Stimulated activated CD8-positive, alpha-beta memory T cell treated with anti-CD3 and anti-CD28 coated beads, Interleukin-7, amount 100 ng/mL, for 48 hours (primary cell): ENCODE measurements around the gene DPY19L1.
"Not testable (repeated sequence)": the region's sequence is repeated elsewhere in the genome, so short reads cannot be mapped to it uniquely, and the experiment has no call there.

Experiments used
- DNase-seq, 2 donors: peaks; one replicate each; pipeline ENCODE4 v3.0.0-alpha.2; 2020; ENCODE audit warnings: low read depth in 1 of 2; ENCODE audit errors: extremely low read depth in 1 of 2

Gene DPY19L1

GRCh38 chr7:35037211-35037525, at the start of gene DPY19L1:
DPY19L1 (minus strand) TSS chr7:35037485; CDS start chr7:35037394, 91 bp downstream.
- no peak for DNase-seq

- not testable (repeated sequence) for DNase-seq
Observed at GRCh38 chr7:35079517-35079916, 42.2 kb upstream of the DPY19L1 start.

- DNase-seq, result not testable (repeated sequence)
Observed at GRCh38 chr7:35074008-35074407, 36.7 kb upstream of the DPY19L1 start.

- DNase-seq, result not testable (repeated sequence)
Observed at GRCh38 chr7:35072950-35073827, 35.9 kb upstream of the DPY19L1 start.

- not testable (repeated sequence) for DNase-seq
Observed at GRCh38 chr7:35069084-35069483, 31.8 kb upstream of the DPY19L1 start.

GRCh38 chr7:35065382-35065781, 28.1 kb upstream of the DPY19L1 start:
- DNase-seq, result not testable (repeated sequence)

GRCh38 chr7:35058571-35058970, 21.3 kb upstream of the DPY19L1 start:
- DNase-seq, result not testable (repeated sequence)

GRCh38 chr7:35057505-35058451, 20.5 kb upstream of the DPY19L1 start:
- not testable (repeated sequence) for DNase-seq

- DNase-seq, result not testable (repeated sequence)
Observed at GRCh38 chr7:35055733-35056132, 18.4 kb upstream of the DPY19L1 start.

- not testable (repeated sequence) for DNase-seq
Observed at GRCh38 chr7:35053488-35054175, 16.3 kb upstream of the DPY19L1 start.

- DNase-seq, result not testable (repeated sequence)
Observed at GRCh38 chr7:35048390-35048789, 11.1 kb upstream of the DPY19L1 start.

- DNase-seq, result not testable (repeated sequence)
Observed at GRCh38 chr7:35047912-35048305, 10.6 kb upstream of the DPY19L1 start.

- DNase-seq, result not testable (repeated sequence)
Observed at GRCh38 chr7:35047263-35047911, 10.1 kb upstream of the DPY19L1 start.

GRCh38 chr7:35043301-35043700, 6.0 kb upstream of the DPY19L1 start:
- DNase-seq, result not testable (repeated sequence)

- no peak for DNase-seq
Observed at GRCh38 chr7:35040906-35041305, 3.6 kb upstream of the DPY19L1 start.

GRCh38 chr7:35039343-35039742, 2.1 kb upstream of the DPY19L1 start:
- DNase-seq, result no peak

- no peak for DNase-seq
Observed at GRCh38 chr7:35038354-35038753, 1.1 kb upstream of the DPY19L1 start.

GRCh38 chr7:35037526-35038341, 449 bp upstream of the DPY19L1 start:
- DNase-seq, result peak; percentile 80 to 90

GRCh38 chr7:35036361-35037171, 719 bp downstream of the DPY19L1 start:
- no peak for DNase-seq
